GM12864 (cell line): ENCODE measurements around the gene TDRD10.

Source experiments
- DNase-seq: peaks from one replicate; pipeline ENCODE4 v3.0.0-alpha.2; 2011; ENCODE audit warnings: low read depth
- H3K4me3 ChIP-seq: 2 replicates; pipeline ENCODE4 v1.5.1; 2011; ENCODE audit warnings: mild to moderate bottlenecking, low read depth, low read length, control low read depth
- TF ChIP-seq, protein P1 (sequence below): IDR thresholded peaks from 2 replicates; pipeline ENCODE4 v1.5.1; 2011; ENCODE audit warnings: low read depth, mild to moderate bottlenecking, moderate library complexity, low read length, control low read depth, inconsistent platforms; ENCODE audit errors: missing control alignments

The TDRD10 gene

DNA sequence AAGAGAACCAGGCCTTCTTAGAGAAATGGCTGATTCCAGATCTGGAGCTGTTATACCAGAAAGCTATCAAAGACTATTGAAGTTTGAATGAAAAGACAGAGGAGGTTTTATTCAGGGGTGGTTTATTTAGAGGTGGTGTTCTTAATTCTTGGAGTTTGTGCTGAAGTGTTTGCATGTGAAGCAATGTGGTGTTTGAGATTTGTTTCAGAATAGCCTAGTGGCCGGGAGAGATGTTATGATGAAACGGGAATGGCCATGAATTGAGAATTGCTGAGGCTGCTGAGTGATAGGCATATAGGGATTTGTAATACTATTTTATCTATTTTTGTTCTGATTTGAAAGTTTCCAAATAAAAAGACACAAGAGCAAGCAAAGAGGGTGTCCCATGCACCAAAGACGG is 10.7 kb downstream of the TDRD10 start:
- TF ChIP-seq, protein P1, sequence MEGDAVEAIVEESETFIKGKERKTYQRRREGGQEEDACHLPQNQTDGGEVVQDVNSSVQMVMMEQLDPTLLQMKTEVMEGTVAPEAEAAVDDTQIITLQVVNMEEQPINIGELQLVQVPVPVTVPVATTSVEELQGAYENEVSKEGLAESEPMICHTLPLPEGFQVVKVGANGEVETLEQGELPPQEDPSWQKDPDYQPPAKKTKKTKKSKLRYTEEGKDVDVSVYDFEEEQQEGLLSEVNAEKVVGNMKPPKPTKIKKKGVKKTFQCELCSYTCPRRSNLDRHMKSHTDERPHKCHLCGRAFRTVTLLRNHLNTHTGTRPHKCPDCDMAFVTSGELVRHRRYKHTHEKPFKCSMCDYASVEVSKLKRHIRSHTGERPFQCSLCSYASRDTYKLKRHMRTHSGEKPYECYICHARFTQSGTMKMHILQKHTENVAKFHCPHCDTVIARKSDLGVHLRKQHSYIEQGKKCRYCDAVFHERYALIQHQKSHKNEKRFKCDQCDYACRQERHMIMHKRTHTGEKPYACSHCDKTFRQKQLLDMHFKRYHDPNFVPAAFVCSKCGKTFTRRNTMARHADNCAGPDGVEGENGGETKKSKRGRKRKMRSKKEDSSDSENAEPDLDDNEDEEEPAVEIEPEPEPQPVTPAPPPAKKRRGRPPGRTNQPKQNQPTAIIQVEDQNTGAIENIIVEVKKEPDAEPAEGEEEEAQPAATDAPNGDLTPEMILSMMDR = no peak
- H3K4me3 ChIP-seq = no peak overlapping the region
- no peak for DNase-seq

DNA sequence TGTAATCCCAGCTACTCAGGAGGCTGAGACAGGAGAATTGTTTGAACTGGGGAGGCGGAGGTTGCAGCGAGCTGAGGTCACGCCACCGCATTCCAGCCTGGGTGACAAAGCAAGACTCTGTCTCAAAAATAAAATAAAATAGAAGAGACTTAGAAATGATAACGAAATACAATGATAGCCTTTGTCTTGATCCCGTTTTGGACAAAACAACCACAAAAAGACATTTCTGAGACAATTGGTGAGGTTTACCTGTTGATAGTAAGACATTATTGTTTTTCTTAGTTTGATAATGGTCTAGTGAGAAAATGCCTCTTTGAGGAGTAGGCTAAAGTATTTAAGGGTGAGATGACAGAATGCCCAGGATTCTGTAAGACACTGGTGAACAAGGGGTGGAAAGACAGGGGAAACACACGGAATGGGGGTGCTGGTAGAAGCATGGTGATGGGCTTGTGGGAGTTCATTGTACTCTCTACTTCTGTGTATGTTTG is 12.1 kb downstream of the TDRD10 start:
- TF ChIP-seq, protein P1 = no peak
- no peak for DNase-seq
- H3K4me3 ChIP-seq = no peak overlapping the region

DNA sequence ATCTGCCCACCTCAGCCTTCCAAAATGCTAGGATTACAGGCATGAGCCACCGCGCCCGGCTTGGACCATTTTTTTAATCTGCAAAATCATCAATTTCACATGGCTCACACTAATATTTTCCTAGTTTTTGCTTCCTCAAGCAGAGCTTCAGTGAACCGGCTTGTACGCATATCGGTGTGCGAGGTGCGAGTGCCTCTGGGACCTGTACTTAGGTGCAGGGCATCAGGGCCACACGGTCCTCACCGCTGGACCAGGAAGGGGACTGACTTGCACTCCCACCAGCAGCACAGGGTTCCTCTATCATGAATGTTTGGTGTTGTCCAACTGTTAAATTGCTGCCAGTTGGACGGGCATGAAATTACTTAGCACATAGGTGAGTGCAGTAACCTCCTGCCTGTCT is 15.6 kb downstream of the TDRD10 start:
- no peak overlapping the region for H3K4me3 ChIP-seq
- TF ChIP-seq, protein P1 = no peak
- DNase-seq = no peak

DNA sequence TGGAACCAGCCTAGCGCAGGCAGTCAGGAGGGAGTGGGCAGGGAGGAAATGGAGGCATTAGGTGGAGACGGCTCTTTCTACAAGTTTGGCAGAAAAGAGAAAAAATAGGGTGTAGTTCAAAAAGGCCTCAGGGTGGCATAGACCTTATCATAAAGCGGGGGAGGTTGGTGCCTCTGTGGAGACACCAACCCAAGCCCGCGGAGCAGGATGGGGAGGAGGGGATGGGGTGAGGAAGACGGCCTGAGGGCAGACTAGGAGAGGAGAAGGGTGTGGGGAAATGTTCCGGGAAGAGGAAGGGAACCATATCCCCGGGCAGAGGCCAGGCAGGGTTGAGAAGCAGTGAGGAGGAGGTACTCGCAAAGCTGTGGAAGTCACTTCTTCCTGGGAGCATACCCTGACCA is 17.6 kb downstream of the TDRD10 start:
- TF ChIP-seq, protein P1 = no peak
- no peak overlapping the region for H3K4me3 ChIP-seq
- DNase-seq = no peak

DNA sequence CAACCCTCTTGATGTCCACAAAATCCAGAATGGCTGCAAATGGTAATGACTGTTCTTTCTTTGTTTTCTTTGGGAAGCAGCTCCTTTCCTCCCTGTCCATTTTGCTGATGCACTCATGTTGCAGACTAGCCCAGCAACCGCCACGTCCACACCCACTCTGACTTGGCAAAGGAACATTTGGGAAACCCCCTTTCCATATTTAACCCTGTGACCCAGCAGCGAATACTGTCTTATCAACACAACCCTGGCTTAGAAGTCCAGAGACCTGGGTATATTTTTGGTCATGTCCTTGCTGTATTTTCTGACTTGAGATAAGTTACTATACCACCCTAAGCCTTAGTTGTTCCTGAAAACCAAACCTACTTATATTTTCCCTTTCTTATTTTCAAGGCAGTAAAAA is 18.3 kb downstream of the TDRD10 start:
- no peak for DNase-seq
- no peak overlapping the region for H3K4me3 ChIP-seq
- TF ChIP-seq, protein P1 = no peak

DNA sequence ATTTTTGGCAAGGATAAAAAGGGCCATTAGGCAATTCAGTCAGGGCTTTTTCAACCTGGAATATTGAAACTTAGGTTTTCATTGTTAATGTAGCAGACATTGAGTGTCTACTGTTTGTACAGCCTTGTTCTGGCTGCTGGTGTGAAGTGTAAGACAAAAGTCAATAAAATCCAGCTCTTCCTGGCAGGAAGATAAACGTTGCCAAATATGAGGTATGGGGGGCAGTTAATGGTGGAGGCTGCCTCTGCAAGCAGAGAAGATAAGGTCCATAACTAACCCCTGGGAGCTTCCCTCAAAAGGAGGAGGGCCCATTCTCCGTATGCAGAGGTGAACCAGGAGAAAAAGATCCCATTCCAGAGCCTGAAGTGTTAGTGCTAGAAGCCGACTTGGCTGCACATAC is 19.7 kb downstream of the TDRD10 start:
- TF ChIP-seq, protein P1 = no peak
- H3K4me3 ChIP-seq = no peak overlapping the region
- no peak for DNase-seq

DNA sequence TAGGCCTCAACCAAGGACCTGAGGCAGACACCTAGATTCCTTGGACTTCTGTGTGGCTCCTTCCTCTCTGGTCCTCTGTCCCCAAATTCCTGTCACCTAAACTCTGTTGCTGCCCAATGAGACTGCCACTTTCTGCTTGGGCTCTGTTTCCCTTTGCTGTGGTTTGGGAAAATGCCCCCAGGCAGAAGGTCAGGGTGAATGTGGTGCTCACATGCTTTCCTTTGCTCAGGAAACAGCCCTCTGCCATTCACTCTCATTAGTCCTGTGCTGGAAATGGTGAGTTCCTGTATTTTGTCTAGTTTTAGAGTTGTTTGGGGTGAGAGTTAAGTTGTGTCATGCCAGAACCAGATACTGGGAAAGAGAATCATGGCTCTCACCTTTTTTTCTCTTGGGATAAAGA is 22.9 kb downstream of the TDRD10 start:
- no peak overlapping the region for H3K4me3 ChIP-seq
- no peak for DNase-seq

More for the DNA sequence above, 22.9 kb downstream of the TDRD10 start:
- TF ChIP-seq, protein P1 = no peak
